Nucleus accumbens (tissue), 56 donors: ENCODE data around the gene LRRC8A.
"Not testable (repeated sequence)": the region's sequence is repeated elsewhere in the genome, so short reads cannot be mapped to it uniquely, and the experiment has no call there.

Source experiments
- DNase-seq, 56 donors: peaks; one replicate each; lab custom pipeline; 2025; lab: John Stamatoyannopoulos, UW

The LRRC8A gene

DNA sequence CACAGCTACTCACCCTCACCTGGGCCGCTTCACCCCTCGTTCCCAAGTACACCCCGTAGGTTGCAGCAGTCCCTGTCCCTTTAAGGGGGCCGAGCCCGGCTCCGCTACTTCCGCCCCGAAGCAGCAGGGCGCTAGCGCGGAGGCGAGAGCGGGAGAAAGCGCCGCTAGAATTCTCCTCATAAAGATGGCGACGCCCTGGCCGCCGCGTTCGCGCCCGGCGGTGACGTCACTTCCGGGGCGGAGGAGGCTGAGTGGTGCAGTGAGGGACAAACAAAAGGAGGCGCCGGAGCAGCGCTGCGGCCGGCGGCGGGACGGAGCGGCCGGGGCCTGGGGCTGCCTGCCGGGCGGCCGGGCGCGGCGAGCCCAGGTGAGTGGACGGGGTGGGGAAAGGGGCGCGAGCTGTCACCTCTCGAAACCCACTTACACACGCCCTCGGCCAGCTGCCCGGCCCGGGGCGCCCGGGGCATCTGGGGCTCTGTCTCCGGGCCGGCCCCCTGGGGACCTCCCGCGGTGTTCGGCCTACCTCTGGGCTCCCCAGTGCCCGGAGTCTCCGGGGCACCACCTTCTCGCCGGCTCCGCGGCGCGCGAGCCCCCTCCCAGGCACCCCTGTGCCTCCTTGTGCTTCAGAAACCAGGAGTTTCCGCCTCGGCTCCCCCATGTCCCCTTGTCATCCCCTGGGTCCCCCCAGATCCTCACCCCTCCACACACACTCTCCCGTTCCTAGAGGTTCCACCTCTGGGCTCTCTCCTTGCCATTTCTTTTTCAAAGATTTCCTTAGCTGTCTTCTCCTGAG, at the start of gene LRRC8A, which contains the start of gene KYAT1:
TSS of gene LRRC8A (plus strand) at position 250 of the 793 bp plus-strand sequence. CDS start 25,032 bp downstream, outside the sequence.
TSS of gene KYAT1 (minus strand) at position 67 of the 793 bp plus-strand sequence. CDS start 36,545 bp downstream, outside the sequence.
- DNase-seq = peak; percentile 69 to 99 (median 95)

DNA sequence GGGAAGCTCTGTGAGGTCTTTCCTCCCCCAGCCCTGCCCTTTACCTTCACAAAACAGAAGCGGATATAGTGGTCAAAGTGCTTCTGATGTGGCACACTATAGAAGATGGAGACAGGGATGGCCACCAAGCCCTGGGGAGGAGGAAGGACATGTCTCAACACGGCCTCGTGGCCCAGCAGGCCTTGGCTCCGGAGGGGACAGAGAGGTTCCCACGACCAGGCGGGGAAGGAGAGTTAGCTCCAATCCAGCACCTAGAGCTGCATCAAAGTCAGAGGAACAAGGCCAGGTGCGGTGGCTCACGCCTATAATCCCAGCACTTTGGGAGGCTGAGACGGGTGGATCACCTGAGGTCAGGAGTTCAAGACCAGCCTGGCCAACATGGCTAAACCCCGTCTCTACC, 48.2 kb upstream of the LRRC8A start:
- DNase-seq = no peak

DNA sequence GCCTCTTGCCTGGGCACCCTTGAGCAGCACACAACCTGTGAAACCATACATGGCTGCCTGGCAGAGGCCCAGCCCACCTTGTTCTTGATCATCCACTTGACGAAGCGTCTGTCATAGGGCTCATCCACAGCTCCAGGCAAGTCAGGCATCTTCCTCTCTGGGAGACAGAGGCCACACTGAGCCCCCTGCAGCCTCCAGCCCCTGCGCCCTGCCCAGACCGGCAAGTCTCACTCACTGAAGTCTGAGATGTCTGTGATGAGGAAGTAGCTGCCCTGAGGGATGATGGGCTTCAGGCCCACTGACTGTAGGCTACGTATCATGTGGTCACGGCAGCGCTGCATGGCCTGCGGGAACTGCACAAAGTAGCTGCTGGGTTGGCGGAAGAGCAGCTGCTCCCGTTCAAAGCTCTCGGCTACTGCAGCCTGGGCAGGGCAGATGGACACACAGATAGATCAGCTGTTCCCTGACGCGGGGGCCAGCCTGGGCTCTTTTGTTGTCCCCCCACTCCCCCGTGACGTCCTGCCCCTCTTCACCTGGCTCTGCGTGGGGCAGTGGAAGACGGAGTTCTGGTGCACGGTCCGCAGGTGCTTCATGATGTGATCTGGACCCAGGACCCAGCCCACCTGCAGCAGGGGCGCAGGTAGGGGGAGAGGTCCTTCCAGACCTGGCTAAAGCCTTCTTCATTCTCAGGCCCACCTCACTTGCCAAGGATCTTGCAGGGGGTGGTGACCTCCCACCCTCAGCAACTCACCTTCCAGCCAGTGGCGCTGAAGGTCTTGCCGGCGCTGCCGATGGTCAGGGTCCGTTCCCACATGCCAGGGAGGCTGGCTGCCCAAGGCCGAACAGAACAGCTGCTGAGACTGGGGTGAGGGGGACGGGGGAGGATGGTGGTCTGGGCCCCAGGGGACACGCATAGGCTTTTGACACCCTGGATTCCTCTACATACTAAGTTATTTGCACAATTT, 46.4 kb upstream of the LRRC8A start:
- no peak for DNase-seq

DNA sequence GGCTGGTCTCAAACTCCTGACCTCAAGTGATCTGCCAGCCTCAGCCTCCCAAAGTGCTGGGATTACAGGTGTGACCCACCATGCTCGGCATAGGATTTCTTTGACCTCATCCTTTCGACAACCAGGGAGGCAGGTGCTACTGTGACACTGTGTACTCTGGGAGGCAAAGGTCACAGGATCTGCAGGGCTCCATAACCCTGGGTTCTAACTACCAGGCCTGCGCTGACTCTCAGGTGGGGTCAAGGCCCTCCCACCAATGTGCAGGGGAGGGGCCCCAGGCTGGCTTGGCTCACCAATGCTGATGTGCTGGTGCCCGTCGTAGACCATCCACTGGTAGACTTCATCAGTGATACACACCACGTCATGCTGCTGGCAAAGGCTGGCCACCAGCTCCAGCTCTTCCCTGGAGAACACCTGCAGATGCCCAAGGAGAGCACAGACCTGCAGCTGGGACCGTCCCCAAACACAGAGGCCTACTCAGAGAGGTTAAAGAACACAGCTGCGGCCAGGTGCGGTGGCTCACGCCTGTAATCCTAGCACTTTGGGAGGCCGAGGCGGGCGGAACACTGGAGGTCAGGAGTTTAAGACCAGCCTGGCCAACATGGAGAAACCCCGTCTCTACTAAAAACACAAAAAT, 45.3 kb upstream of the LRRC8A start:
- DNase-seq = no peak

DNA sequence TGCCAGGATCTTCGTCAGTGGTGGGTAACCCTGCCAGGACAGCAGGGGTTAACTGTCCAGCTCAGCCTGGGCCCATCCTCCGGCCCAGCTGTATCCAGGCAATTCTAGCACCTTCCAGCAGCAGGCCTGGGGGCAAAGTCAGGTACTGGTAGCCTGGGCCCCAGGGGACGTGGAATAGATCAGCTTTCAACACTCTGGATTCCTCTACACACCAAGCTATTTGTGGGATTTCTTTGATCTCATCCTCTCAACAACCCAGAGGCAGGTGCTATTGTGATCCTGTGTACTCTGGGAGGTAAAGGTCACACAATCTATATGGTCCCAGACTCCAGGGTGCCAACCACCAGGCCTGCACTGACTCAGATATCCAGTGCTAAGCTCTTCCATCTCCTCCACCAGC, 43.6 kb upstream of the LRRC8A start:
- DNase-seq = no peak

DNA sequence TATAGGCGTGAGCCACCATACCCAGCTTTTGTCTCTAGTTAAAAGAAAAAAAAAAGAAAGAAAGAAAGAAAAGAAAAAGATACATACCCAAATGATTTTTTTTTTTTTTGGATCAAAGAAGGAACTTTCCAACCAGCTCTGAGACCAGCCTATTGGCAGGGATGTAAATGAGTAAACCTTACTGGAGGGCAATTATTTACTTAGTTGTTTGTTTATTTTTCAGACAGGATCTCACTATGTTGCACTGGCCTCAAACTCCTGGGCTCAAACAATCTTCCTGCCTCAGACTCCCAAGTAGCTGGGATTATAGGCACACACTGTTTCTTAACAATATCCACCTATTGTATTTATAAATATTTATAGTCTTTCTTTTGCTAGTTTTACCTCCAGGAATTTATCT, 41.4 kb upstream of the LRRC8A start:
- DNase-seq = no peak

DNA sequence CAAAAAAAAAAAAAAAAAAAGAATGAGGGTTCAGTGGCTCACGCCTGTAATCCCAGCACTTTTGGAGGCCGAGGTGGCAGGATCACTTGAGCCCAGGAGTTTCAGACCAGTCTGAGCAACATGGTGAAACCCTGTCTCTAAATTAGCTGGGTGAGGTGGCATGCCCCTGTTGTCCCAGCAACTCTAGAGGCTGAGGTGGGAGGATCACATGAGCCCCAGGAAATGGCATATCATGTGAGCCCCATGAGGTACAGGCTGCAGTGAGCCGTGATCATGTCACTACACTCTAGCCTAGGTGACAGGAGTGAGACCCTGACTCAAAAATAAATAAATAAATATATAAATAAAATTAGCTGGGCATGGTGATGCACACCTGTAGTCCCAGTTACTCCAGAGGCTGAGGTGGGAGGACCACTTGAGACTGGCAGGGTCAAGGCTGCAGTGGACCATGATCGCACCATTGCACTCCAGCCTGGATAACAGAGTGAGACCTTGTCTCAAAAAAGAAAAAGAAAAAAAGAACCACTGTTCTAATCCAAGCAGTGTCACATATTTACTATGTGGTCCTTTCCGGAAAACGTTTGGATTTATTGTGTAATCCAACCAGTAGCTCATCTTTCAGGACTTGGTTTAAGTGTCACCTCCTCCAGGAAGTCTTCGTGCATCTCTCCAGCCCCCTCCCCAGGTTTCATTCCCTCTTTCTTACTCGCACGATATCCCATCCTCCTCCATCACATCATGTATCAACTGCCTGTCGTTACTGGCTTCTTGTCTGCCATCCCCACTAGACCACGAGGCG, 40.0 kb upstream of the LRRC8A start:
- DNase-seq = no peak

DNA sequence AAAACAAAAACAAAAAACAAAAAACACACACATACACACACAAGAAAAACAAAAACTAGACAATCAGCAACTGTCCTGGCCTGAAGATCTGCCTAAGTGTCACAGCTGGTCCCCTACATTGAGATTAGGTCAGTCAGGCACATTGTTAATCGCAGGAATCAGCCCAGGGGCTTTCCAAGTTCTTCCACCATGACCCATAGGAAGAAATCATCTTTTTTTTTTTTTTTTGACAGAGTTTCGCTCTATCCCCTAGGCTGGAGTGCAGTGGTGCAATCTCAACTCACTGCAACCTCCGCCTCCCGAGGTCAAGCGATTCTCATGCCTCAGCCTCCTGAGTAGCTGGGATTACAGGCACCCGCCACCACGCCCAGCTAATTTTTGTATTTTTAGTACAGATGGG, 38.8 kb upstream of the LRRC8A start:
- DNase-seq = not testable (repeated sequence)

DNA sequence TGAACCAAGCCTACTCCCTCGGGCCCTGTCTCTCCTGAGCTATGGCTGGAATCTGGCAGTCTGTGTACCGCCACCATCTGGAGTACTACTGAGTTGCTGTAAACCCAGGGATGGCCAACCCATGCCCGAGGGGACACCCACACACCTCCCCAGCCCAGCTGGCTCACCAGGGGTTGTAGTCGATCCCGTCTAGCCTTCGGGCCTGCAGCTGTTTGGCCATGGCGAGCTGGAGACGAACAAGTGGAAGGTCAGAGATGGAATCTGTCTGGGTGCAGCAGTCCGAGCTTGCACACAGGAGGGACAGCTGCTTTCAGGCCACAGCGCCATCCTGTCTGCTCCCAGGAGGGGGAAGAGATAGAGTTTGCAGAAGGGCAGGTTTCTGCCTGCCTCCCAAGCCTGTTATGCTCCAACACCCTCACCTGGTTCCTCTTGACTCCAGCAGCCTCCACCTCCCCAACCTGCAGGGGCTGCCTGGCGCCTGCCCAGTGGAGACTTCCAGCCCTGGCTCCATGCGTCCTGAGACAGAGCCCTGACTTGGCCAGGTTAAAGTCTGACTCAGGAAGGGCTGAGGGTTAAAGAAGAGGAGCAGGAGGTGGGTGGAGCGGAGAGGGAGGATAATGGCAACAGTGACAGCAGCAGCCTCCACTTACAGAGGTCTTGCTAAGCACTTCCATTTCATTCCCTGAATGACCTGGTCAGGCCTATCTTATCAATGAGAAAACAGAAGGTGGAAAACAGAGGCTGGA, 36.6 kb upstream of the LRRC8A start:
- DNase-seq = no peak

DNA sequence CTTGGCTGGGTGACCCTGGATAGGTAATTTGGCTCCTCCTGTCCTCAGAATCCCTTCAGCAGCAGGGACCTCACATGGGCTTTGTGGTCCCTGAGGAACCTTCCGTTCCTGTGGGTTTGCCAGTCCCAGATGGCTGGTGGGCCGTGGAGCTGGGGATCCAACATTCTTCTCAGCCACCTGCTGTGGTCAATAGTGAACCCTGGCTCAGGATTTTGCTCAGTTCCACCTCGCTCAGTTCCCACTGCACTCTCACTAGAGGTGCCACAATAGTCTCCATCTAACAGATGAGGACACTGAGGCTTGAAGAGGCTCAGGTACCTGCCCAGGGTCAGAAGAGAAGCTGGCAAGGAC, 35.3 kb upstream of the LRRC8A start:
- no peak for DNase-seq

DNA sequence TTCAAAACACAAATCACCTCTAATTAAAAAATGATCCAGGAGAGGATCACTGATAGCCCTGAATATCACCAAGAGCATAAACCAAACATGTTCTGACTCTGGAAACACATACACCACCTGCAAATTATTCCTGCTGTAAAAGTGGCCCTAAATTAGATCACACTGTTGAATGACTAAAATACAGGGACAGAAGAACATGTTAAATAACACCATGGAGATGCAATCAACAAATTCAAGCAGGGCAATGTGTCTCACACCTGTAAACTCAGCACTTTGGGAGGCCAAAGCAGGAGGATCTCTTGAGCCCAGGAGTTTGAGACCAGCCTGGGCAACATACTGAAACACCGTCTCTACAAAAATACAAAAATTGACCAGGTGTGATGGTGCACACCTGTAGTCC, 34.1 kb upstream of the LRRC8A start:
- no peak for DNase-seq

DNA sequence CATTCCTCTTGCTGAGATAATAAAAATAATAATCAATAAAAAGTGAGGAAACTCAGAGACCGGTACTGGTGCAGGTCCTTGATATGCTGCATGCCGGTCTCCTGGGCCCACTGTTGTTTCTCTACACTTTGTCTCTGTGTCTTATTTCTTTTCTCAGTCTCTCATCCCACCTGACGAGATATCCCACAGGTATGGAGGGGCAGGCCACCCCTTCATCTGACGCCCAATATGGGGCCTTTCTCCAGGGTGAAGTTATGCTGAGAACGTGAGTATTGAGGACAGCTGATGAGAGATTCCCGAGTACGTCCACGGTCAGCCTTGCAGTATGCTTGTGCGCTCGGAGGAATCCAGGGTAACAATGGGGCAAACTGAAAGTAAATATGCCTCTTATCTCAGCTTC, 30.9 kb upstream of the LRRC8A start:
- DNase-seq = not testable (repeated sequence)

DNA sequence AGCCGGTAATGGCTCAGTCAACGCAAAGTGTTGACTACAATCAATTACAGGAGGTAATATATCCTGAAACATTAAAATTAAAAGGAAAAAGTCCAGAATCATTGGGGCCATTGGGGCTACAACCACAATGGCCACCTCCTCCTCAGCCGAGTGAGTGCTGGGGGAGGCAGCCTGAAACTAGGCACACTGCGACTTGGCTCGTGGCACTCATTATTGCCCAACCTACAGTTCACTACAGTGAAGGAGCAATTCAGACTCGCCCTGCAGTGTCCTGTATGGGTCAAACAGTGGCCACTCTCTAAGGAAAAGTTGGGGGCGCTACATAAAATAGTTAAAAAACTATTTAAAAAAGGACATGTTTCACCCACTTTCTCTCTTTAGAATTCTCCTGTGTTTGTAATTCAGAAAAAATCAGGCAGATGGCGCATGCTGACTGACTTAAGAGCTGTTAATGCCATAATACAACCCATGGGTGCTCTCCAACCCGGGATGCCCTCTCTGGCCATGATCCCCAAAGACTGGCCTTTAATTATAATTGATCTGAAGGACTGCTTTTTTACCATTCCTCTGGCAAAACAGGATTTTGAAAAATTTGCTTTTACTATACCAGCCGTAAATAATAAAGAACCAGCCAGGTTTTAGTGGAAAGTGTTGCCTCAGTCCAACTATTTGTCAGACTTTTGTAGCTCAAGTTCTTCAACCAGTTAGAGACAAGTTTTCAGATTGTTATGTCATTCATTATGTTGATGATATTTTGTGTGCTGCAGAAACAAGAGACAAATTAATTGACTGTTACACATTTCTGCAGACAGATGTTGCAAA, 29.9 kb upstream of the LRRC8A start:
- DNase-seq = peak in 20 of 56 donors; percentile 2 to 64 (median 25)

DNA sequence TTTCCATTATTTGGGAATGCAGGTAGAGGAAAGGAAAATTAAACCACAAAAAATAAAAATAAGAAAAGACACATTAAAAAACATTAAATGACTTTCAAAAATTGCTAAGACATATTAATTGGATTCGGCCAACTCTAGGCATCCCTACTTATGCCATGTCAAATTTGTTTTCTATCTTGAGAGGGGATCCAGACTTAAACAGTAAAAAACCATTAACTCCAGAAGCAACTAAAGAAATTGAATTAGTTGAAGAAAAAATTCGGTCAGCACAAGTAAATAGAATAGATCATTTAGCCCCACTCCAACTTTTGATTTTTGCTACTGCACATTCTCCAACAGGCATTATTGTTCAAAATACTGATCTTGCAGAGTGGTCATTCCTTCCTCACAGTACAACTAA, 29.3 kb upstream of the LRRC8A start:
- DNase-seq = not testable (repeated sequence)

DNA sequence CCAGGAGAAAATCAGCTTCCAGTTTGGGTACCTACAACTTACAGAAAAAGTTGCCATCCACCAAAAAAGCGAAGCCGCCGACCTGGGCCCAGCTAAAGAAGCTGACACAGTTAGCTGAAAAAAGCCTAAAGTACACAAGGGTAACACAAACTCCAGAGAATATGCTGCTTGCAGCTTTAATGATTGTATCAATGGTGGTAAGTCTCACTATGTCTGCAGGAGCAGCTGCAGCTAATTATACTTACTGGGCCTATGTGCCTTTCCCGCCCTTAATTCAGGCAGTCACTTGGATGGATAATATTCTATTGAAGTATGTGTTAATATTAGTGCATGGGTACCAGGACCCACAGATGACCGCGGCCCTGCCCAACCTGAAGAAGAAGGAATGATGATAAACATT, 27.5 kb upstream of the LRRC8A start:
- DNase-seq = not testable (repeated sequence)

DNA sequence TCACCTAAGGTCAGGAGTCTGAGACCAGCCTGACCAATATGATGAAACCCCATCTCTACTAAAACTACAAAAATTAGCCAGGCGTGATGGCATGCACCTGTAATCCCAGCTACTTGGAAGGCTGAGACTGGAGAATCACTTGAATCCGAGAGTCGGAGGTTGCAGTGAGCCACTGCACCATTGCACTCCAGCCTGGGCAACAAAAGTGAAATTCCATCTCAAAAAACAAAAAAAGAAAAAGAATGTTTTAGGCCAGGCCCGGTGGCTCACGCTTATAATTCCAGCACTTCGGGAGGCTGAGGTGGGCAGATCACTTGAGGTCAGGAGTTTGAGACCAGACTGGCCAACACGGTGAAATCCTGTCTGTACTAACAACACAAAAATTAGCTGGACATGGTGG, 23.5 kb upstream of the LRRC8A start:
- DNase-seq = not testable (repeated sequence)

DNA sequence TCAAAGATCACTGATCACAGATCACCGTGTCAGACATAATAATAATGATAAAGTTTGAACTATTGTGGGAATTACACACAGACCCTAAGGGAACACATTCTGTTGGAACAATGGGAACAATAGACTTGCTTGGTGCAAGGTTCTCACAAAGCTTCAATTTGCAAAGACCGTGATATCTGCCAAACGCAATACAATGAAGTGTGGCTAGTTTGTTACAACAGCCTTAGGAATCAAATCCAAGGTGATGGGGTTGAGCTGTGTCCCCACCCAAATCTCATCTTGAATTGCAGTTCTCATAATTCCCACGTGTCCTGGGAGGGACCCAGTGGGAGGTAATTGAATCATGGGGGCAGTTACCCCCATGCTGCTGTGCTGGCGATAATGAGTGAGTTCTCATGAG, 21.0 kb upstream of the LRRC8A start:
- no peak for DNase-seq

DNA sequence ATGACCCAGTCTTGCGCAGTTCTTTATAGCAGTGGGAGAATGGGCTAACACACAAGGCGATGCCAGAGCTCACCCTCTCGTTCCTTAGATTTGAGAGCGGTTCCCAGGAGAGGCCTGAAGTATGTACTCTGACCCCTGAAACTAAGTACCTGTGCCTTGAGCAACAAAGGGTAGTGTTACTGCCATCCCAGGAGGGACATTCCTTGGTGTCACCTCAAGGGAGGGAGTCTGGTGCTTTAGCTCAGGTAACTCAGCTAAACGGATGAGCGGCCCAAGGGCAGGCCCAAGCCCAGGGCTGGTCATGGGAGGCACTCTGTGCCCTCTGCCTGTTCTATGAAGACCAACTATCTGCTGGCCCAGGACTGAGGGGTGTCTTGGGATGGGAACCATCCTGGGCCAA, 20.4 kb upstream of the LRRC8A start:
- no peak for DNase-seq
